Stimulated activated CD8-positive, alpha-beta memory T cell treated with anti-CD3 and anti-CD28 coated beads, Interleukin-4, amount 100 ng/mL, for 48 hours (primary cell): Measurements from ENCODE around the gene GGT7.
A peak's percentile ranks its signal among the peaks of the same experiment; 100 is the strongest.
"Not testable (repeated sequence)": the region's sequence is repeated elsewhere in the genome, so short reads cannot be mapped to it uniquely, and the experiment has no call there.

ENCODE experiments used
- DNase-seq: peaks from one replicate; pipeline ENCODE4 v3.0.0-alpha.2; 2020

GGT7 gene

DNA sequence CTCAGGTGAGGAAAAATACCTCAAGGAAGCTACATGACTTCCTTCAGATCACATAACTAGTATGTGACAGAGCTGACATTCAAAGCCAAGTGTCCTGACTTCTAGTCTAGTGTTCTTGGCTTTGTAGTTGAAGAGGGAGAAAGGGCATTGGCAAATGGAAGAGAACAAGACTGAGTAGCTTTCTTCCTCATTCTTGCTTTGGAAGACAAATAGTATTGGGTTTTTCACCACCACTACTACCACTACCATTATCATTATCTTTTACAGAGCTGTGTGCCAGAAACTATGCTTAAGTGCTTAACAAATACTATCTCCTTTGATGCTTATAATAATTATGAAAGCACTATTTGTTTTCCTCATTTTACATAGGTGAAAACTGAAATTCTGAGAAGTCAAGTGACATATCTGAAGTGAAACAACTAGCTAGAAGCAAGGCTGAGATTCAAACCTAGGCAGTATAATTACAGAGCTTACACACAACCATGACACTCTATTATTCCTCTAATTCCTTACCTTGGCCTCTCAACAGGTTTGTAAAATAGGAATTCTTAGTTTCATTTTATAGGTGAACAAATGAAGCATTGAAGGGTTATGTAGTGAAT is 10.5 kb upstream of the GGT7 start:
- DNase-seq = no peak

- DNase-seq = no peak
These were observed 9.0 kb upstream of the GGT7 start for GRCh38 chr20:34881689-34882088.

DNA sequence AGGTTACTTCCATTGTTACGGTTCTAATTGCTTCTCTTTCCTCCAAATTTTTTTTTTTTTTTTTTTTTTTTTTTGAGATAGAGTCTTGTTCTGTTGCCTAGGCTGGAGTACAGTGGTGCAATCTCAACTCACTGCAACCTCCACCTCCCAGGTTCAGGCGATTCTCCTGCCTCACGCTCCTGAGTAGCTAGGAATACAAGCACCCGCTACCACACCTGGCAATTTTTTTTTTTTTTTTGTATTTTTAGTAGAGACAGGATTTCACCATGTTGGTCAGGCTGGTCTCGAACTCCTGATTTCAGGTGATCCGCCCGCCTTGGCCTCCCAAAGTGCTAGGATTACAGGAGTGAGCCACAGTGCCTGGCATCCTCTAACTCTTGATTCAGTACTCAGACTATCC is 8.3 kb upstream of the GGT7 start:
- DNase-seq = not testable (repeated sequence)

DNA sequence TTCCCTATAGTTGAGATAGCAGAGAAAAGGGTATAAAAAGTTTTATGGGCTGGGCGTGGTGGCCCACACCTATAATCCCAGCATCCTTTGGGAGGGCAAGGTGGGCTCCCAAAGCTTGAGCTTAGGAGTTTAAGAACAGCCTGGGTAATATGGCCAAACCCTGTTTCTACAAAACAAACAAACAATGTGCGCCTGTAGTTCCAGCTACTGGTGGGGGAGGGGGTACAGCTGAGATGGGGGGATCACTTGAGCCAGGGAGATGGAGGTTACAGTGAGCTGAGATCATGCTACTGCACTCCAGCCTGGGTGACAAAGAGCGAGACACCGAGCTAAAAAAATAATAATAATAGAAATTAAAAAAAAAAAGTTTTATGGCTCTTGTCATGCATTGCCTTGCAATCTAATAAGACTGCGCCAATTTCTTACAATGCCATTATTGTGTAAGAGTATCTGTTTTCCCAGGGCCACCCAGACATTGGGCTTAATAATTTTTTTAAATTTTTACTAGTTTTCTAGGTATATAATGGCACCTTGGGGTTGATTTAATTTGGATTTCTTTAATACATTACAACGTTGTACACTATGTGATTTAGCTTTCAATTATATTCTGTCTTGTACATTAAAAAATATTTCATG is 7.7 kb upstream of the GGT7 start:
- no peak for DNase-seq

DNA sequence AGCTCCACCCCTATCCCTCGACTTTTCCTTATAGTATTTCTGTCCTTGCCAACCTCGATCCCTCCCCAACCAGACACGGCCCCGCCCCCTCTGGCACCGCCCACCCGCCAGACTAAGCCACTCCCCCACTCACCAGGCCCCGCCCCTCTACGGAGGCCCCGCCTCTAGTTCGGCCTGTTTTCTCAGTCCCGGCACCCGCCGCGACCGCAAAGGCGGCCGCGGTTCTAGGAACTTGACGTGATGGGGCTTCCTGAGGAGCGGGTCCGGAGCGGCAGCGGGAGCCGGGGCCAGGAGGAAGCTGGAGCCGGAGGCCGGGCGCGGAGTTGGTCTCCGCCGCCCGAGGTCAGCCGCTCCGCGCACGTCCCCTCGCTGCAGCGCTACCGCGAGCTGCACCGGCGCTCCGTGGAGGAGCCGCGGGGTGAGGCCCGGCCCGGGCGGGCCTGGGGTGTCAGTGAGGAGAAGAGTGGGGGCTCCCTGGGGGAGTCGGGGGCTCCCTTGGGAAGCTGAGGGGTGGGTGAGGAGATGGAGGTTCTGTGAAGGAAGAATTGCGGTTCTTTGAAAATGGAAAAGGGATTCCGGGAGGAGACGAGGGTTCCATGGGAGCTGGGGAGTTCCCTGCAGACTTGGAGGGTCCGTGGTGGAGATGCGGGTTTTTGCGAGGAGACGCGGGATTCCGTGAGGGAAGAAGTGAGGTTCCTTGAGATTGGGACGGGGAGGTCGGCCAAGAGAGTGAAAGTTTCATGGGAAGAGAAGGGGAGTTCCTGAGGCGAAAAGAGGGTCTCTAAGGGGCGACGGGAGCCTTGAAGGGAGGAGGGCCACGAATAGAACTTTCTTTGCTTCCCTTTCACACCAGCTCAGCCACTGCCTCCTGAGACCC is 4.0 kb upstream of the GGT7 start, which contains the start of gene ACSS2:
ACSS2 (plus strand) TSS at position 207 of the 877 bp plus-strand sequence; CDS start at position 241, 34 bp downstream.
- peak; percentile 100 for DNase-seq

GRCh38 chr20:34875642-34876405 is 3.2 kb upstream of the GGT7 start:
- DNase-seq = no peak

- DNase-seq = peak; percentile 77
These were observed 1.5 kb upstream of the GGT7 start for GRCh38 chr20:34874094-34874654.

GRCh38 chr20:34873583-34874093 is 982 bp upstream of the GGT7 start:
- no peak for DNase-seq

DNA sequence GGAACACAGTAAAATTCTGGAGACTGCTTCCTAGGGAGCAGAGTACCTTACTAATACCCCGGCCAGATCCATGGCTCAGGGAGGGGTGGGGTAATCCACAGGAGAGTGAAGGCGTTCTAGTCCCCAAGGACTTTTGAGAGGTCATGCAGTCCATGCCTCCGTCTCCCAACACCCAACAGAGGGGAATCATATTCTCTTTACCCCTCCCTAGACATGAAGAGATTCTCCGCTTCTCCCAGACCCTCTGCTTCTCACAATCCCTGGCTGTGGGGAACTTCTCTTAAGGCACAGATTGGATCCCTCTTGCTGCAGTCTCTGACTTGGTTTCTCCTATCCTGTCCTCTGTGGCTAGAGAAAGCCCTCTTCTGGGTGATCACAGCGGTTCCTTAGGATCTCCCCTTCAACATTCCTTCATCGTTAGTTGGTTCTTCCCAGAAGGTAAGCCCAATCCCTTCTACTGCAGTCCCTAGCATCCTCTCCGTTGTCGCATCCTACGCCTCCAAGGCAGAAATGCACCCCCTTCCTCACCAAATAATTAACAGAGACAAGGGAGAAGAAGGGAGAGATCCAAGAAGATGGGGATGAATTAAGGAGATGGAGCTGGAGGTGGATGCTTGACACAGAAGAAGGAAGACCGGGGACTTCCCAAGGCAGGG is 562 bp downstream of the GGT7 start:
- DNase-seq = no peak

GRCh38 chr20:34871320-34871926 is 1.2 kb downstream of the GGT7 start:
- DNase-seq = no peak

- no peak for DNase-seq
These were observed 8.4 kb downstream of the GGT7 start for GRCh38 chr20:34864216-34864615.

- DNase-seq = no peak
These were observed 9.2 kb downstream of the GGT7 start for GRCh38 chr20:34863421-34863965.

GRCh38 chr20:34862724-34863123 is 9.9 kb downstream of the GGT7 start:
- no peak for DNase-seq

DNA sequence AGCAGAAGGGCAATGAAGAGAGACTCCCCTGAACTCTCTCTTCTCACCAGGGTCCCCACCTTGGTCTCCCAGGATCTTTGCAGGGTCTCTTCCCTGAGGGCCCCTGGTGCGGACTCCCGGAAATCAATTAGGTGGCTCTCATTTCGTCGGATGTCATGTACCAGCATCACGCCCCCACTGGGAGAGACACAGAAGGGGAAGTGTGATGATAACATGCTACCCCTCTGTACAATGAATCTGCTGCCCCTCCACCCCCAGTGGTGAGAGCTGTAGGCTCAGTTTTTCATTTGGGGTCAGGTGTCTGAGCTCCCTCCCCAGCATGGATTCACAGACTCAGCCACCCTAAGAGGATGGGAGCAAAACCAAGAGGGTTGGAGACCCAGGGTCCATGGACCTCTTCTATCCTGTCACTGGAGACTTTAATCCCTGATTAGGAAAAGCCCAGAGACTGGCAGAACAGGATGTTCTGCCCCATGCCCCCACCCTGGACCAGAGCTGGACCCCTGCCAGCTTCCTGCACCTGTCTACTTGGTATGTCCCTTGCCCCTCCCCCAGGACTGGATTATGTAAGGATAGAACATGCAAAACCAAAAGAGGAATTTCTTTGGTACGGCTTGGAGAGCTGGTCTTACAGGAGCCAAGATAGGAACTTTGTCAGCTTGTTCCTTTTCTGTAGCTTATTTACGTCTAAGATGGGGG is 11.1 kb downstream of the GGT7 start:
- DNase-seq = no peak

- DNase-seq = no peak
These were observed 12.7 kb downstream of the GGT7 start for GRCh38 chr20:34859826-34860545.

DNA sequence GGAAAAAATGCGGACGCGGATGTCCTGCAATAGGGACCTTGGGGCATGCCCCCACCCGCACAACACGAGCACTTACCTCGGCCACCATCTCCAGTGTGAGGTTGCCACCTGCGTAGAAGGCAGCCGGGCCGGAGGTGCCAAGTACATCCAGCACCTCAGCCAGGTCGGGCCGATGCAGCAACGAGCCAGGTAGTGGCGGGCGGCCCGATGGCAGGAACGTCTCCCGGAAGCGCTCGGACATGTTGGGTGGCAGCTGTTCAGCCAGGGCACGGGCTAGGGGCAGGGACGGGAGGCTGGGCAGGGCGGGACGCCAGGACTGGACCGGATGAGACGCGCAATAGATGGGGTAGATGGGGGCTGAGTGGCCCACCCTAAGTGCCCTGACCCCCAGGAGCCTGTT is 13.3 kb downstream of the GGT7 start:
- DNase-seq = no peak

DNA sequence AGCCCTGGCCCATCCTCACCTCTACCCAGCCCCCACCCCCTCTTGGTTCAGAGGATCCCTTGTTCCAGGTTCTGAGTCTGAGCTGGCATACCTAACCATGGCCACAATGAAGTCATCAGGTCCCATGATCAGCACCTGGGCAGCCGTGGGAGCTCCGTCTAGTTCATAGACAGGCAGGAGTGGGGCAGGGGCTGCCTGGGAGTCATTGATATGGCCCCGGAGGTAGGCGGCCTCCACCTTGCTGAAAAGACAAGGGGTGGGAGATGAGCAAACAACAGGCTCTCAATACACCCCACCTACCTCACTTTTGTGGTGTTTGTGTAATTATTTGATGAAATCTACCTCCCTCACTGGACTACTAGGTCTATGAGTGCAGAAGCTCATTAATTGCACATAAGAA is 20.4 kb downstream of the GGT7 start:
- no peak for DNase-seq

DNA sequence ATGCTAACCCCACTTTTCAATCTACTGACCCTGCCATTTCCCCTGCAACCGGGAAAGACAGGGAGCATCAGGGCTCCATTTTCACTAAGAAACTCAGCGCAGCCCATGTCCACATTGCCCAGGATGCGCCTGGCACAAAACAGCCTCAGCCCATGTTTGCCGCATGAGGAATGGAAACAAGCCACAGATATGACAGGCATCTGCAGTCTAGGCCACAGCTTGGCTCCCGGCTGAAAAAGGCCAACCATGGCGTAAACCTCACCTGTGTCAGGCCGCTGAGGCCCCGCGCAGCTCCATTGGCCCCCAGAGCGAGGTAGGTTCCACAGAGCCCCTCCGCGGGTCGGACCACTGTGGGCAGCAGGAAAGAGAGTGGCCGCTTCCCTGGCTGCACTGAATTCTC is 21.7 kb downstream of the GGT7 start:
- no peak for DNase-seq

DNA sequence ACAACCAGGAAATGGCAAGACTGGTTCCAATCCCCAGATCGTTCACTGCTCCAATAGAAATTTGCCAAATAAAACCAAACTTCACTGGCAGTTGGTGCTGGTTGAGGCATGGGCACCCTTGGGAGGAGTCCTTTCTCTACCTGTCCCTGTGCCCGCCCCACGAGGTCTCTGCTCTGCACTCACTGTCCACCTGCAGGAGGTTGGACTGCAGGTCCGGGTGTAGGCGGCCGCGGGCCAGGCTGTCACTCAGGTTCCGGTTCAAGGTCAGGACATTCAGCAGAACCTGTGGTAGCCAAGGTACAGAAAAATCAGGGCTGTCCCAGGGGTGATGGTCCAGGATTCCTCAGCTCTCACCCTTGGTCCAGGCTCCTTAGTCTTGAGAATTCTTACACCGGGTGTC is 22.9 kb downstream of the GGT7 start:
- DNase-seq = no peak

DNA sequence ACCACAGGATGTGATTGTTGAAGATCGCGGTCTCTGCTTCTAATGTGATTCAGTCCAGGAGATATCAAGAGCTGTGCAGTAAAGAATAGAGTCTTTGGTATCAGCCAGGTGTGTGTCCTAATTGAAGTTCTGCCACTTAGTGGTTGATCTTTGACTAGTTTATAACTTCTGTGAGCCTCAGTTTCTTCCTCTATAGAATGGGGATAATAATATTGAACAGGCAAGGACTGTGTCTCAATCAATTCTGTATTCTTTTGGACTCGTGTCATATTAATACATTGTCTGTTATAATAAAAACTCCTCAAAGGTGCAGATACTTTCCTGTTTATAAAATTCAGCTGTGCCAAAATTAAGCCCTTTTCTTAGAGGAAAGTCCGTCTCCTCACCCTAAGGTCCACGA is 24.1 kb downstream of the GGT7 start:
- DNase-seq = no peak
